HG02970 (cell line): ENCODE measurements around the gene ATP7A.
A peak's percentile ranks its signal among the peaks of the same experiment; 100 is the strongest.
"Not testable (repeated sequence)": the region's sequence is repeated elsewhere in the genome, so short reads cannot be mapped to it uniquely, and the experiment has no call there.

Experiments used
- ATAC-seq: cut with Tn5 transposase; IDR thresholded peaks from one replicate; pipeline ENCODE4 v1.9.1; 2021; ENCODE audit warnings: mild to moderate bottlenecking, moderate library complexity, moderate number of reproducible peaks; ENCODE audit not compliant: unreplicated experiment, low FRiP score

ATP7A gene

GRCh38 chrX:77910108-77910840 is at the start of gene ATP7A:
ATP7A (plus strand) TSS chrX:77910693; CDS start chrX:77971642, 60,949 bp downstream.
- peak; percentile 93 for ATAC-seq

DNA sequence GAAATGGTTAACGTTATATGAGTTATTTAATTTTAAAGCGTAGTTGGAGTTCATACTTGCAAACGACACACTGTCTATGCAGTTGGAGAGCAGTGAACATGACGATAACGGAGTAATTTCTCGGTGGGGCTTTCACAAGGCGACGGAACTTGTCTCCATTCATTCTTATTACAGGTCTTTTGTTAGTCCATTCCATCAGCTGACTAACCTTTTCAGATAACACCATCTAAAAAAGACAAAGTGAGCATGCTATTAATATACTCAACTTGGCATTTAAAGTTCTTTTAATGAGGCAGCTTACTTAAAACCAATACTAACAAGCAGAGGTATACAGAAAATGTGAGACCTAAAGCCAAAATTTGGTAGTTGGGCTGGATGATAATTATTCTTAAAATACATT is 35.1 kb upstream of the ATP7A start:
- no peak for ATAC-seq

GRCh38 chrX:77881418-77881817 is 29.1 kb upstream of the ATP7A start:
- not testable (repeated sequence) for ATAC-seq

DNA sequence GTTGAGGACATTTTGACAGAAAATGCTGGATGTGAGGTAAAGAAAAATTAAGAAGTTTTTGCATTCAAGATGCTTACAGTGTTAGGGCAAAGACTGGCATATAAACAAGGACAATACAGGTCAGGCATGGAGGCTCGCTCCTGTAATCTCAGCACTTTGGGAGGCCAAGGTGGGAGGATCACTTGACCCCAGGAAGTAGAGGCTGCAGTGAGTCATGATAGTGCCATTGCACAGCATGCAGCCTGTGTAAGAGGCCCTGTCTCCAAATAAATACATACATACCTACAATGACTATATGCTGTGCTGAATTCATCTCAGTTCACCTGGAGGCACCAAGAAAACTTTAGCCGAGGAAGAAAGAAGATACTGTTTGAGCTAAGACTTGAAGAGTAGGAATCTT is 17.6 kb upstream of the ATP7A start:
- ATAC-seq: no peak

- ATAC-seq: no peak
Observed at GRCh38 chrX:77893713-77894112, 16.8 kb upstream of the ATP7A start.

DNA sequence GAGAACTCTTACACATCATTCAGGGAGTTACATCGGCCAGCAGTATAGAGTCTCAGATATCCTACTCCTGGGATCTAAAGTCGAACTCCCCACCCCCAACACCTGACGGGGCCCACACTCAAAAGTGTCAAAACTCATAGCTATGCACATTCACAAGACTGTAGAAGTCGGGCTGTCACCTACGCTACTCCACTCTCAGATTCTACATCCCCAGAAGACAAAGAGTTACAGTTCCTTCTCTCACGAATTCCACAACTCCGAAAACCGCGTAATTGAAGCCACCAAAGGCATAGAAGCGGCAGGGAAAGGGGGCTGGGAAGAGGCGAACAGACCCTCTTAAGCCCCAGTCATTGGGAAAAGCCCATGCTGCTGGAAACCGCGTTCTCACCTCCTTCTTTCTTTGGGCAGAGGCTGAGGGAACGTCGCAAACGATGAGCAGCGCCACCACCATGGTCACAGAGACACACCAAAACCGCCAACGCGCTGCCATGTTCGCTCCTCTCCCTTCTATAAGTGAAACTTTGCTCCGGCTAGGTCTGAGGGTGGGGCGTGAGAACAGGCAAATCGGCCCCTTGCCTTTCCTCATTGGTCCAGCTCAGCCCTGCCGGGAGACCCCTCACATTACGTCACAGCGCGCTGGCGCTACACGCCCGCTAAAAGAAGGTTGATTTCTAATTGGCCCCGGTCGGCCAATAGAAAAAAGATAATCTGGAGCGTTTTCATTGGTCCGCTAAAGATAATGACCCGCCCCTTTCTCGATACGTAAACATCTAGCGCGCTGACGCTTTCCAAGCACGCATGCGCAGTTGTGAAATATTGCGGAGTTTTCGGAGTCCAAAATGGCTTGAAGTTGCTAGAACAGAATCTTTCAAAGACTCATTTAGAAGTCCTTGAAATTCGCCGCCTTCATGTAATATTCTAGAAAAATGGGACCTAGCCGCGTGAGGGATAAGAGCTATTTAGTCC is 15.3 kb upstream of the ATP7A start, which contains the start of gene MAGT1:
TSS of gene MAGT1 (minus strand) at position 515 of the 966 bp plus-strand sequence. CDS start at position 490, 25 bp downstream.
- peak; percentile 86 for ATAC-seq

GRCh38 chrX:77899081-77899828 is 11.2 kb upstream of the ATP7A start, which contains the start of gene COX7B:
COX7B (plus strand) TSS chrX:77899468; CDS start chrX:77899554, 86 bp downstream.
- peak; percentile 56 for ATAC-seq

GRCh38 chrX:77900688-77901087 is 9.8 kb upstream of the ATP7A start:
- no peak for ATAC-seq

DNA sequence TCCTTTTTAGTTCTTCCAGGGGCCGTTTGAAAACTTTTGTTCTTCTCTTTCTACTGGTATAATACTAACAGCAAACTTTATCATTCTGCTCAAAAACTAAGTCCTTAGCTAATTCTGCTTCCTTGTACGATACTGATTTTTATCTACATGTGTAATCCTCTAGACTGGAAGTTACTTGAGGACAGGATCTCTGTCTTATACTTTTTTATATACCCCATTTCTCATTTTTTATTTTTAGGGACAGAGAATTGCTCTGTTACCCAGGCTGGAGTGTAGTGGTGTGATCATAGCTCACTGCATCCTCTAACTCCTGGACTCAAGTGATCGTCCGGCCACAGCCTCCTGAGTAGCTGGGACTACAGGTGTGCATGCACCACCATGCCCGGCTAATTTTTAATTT is 9.0 kb upstream of the ATP7A start:
- no peak for ATAC-seq

DNA sequence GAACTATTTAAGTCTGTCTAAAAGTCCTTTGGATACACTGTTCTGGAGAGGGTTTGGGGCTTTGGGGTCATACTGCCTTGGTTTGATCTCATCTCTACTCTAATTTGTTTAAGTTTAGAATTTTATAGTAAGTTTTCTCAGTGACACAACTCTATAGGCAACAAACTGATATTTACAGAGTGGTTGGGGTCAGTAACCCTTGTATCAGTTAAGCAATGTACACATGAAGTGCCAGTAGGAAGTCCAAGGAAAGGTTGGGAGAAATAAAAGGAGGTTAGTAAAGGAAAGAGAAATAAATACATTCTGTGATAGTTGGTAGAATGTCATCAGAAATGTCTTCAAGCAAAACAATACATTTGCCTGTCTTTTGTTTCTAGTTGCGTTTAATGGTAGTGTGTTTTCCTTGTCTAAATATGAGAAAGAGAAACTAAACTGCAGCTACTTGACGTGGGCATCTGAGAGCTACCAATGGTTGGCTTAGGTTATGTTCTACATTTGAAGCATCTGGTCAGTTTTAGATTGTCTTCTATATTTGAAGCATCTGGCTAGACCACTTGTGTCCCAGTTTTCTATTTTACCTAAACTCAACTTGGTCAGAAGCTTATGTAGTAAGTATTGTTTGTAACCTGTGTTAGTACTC is 6.9 kb downstream of the ATP7A start:
- ATAC-seq: no peak

- ATAC-seq: no peak
Observed at GRCh38 chrX:77918568-77918967, 8.1 kb downstream of the ATP7A start.

DNA sequence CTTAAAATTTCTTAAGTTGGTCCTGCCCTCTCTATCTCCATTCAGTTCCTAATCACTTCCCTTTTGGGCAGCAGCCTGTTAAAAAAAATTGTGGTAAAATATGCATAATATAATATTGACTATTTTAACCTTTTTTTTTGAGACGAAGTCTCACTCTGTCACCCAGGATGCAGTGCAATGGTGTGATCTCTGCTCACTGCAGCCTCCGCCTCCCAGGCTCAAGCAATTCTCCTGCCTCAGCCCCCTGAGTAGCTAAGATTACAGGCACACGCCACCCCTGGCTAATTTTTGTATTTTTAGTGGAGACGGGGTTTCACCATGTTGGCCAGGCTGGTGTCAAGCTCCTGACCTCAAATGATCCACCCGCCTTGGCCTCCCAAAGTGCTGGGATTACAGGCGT is 8.9 kb downstream of the ATP7A start:
- not testable (repeated sequence) for ATAC-seq

DNA sequence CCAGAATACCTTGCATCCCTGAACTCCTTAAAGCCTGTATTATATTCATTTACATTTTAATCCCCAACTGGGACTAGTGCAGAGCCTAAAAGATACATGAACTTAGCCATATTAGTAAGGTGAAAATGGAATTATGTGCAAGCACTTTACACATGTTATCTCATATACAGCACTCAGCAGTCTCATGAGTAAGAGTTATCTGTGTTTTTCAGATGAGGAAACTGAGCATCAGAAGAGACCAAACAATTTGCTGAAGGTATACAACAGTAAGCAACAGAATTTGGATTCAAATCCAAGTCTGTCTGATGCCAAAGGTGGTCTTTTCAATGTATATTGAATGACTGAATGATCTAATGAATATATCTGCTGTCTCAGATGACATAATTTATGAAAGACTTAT is 12.3 kb downstream of the ATP7A start:
- ATAC-seq: no peak

GRCh38 chrX:77924320-77924859 is 13.9 kb downstream of the ATP7A start:
- ATAC-seq: no peak

- ATAC-seq: no peak
Observed at GRCh38 chrX:77925764-77926163, 15.3 kb downstream of the ATP7A start.

- ATAC-seq: no peak
Observed at GRCh38 chrX:77930581-77930980, 20.1 kb downstream of the ATP7A start.

GRCh38 chrX:77935886-77936285 is 25.4 kb downstream of the ATP7A start:
- ATAC-seq: no peak

GRCh38 chrX:77936299-77936698 is 25.8 kb downstream of the ATP7A start:
- ATAC-seq: no peak

DNA sequence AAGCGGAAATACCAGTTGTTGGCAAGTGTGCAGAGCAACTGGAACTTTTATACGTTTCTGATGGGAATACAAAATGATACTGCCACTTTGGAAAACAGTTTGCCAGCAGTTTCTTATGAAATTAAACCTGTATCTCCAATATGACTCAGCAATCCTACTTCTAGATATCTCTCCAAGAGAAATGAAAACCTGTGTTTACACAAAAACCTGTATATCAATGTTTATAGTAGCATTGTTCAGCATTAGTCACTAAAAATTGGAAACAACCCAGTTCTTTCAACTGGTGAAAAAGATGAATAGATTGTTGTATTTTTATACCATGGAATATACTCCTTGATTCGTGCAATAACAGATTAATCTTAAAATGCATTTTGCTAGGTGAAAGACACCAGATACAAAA is 26.8 kb downstream of the ATP7A start:
- no peak for ATAC-seq
